Left lung (tissue), 10 donors: ENCODE data around the gene ECE1. TPM values are rescaled to one million over a fixed set of nuclear protein-coding genes. Genes with fewer than 3 reads are reported as not detected.
"Not testable (repeated sequence)": the region's sequence is repeated elsewhere in the genome, so short reads cannot be mapped to it uniquely, and the experiment has no call there.

Experiments
- ATAC-seq: fragments of 200-7000 bp; cut with Tn5 transposase; one replicate; pipeline ENCODE4 v1.9.1; 2020; ENCODE audit warnings: moderate library complexity
- DNase-seq, 4 donors: peaks; one replicate each; pipeline ENCODE4 v3.0.0-alpha.2; 2013 to 2020
- H3K27ac ChIP-seq, 2 donors: fragments of 200-600 bp; sonication (generic) in 1 of 2; one replicate each; pipeline versions ENCODE4 v1.5.0 to v1.8.0; 2020 to 2021
- H3K27me3 ChIP-seq, 2 donors: fragments of 200-600 bp; sonication (generic) in 1 of 2; one replicate each; pipeline versions ENCODE4 v1.5.0 to v1.8.0; 2020 to 2021
- H3K36me3 ChIP-seq, 2 donors: fragments of 200-600 bp; sonication (generic) in 1 of 2; one replicate each; pipeline versions ENCODE4 v1.5.0 to v1.8.0; 2020 to 2021
- H3K4me1 ChIP-seq, 2 donors: fragments of 200-600 bp; one replicate each; pipeline ENCODE4 v1.8.0; 2021
- H3K4me3 ChIP-seq, 2 donors: fragments of 200-600 bp; sonication (generic) in 1 of 2; one replicate each; pipeline versions ENCODE4 v1.5.0 to v1.8.0; 2020 to 2021; ENCODE audit warnings: mild to moderate bottlenecking in 1 of 2
- H3K9me3 ChIP-seq, 2 donors: fragments of 200-600 bp; sonication (generic) in 1 of 2; one replicate each; pipeline versions ENCODE4 v1.5.0 to v1.8.0; 2020 to 2021
- intact Hi-C, 2 donors: fragments of 100-400 bp; cut with DNase I; formaldehyde crosslinking; loops; one replicate each; pipeline versions ENCODE4 v1.11.2 to v1.14.2; 2022
- polyA plus RNA-seq, 6 donors: library from polyadenylated mRNA; unstranded; fragments of 120-200 nt; gene quantifications; one replicate each; pipeline ENCODE4 v1.2.1, GENCODE V29; 2013; ENCODE audit not compliant: insufficient read length in 6 of 6
- total RNA-seq, 2 donors: library from RNA; stranded (reverse); fragmentation: NEBNext Ultra II Directional; extraction: Animal tissue kit (Norgen Biotek cat#: 25700); gene quantifications; one replicate each; pipeline ENCODE4 v1.2.1, GENCODE V29; 2021
- TF ChIP-seq, protein P1 (sequence below), 2 donors: fragments of 200-600 bp; sonication (generic) in 1 of 2; IDR thresholded peaks; one replicate each; pipeline versions ENCODE4 v1.5.0 to v1.8.0; 2021; ENCODE audit warnings: antibody characterized with exemption in 2 of 2
- donor health status: DM: no; HTN: yes; CAD: no.
- donor health status: DM: no; HTN: no; CAD: no.

The ECE1 gene
- total and polyA plus RNA-seq, 8 donors, result 76.7 to 107 (median 83.3) TPM

GRCh38 chr1:21200767-21201166 is 89.5 kb downstream of the ECE1 start:
- TF ChIP-seq, protein P1, sequence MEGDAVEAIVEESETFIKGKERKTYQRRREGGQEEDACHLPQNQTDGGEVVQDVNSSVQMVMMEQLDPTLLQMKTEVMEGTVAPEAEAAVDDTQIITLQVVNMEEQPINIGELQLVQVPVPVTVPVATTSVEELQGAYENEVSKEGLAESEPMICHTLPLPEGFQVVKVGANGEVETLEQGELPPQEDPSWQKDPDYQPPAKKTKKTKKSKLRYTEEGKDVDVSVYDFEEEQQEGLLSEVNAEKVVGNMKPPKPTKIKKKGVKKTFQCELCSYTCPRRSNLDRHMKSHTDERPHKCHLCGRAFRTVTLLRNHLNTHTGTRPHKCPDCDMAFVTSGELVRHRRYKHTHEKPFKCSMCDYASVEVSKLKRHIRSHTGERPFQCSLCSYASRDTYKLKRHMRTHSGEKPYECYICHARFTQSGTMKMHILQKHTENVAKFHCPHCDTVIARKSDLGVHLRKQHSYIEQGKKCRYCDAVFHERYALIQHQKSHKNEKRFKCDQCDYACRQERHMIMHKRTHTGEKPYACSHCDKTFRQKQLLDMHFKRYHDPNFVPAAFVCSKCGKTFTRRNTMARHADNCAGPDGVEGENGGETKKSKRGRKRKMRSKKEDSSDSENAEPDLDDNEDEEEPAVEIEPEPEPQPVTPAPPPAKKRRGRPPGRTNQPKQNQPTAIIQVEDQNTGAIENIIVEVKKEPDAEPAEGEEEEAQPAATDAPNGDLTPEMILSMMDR (IDR thresholded peaks at IDR 0.05), result no peak
- H3K4me1 ChIP-seq, result no peaks in the 10 kb centered on the region
- no peaks in the 10 kb centered on the region for H3K36me3 ChIP-seq
- intact Hi-C loops, result no loop called here
- no peak overlapping the region for H3K27ac ChIP-seq
- H3K9me3 ChIP-seq, result no peaks in the 10 kb centered on the region
- DNase-seq (no peak), ATAC-seq (no peak)
- H3K27me3 ChIP-seq, result no peaks in the 10 kb centered on the region
- no peak overlapping the region for H3K4me3 ChIP-seq

- ATAC-seq (no peak), DNase-seq (no peak)
- no peaks in the 10 kb centered on the region for H3K9me3 ChIP-seq
- intact Hi-C loops, result loop anchor here in 1 of 2 donors (5.0 to 10.0 kb wide), 2 partner anchors 214 to 507 kb away; no protein-coding TSS in a partner anchor
- TF ChIP-seq, protein P1 (IDR thresholded peaks at IDR 0.05), result no peak
- no peak overlapping the region for H3K4me3 ChIP-seq
- peaks cover 0 to 3% of the 10 kb centered on the region in 2 donors for H3K4me1 ChIP-seq
- no peaks in the 10 kb centered on the region for H3K36me3 ChIP-seq
- H3K27ac ChIP-seq, result no peak overlapping the region
- H3K27me3 ChIP-seq, result no peaks in the 10 kb centered on the region
These were observed 91.3 kb downstream of the ECE1 start for GRCh38 chr1:21198929-21199328.

- intact Hi-C loops, result loop anchor here in 1 of 2 donors (10.0 kb wide), 1 partner anchor 208 kb away; no protein-coding TSS in a partner anchor
- H3K4me3 ChIP-seq, result no peak overlapping the region
- DNase-seq (no peak), ATAC-seq (no peak)
- H3K27me3 ChIP-seq, result no peaks in the 10 kb centered on the region
- H3K4me1 ChIP-seq, result peaks cover 0 to 8% of the 10 kb centered on the region in 2 donors
- no peaks in the 10 kb centered on the region for H3K9me3 ChIP-seq
- H3K36me3 ChIP-seq, result no peaks in the 10 kb centered on the region
- TF ChIP-seq, protein P1 (IDR thresholded peaks at IDR 0.05), result no peak
- H3K27ac ChIP-seq, result no peak overlapping the region
These were observed 97.4 kb downstream of the ECE1 start for GRCh38 chr1:21192871-21193270.

- Histone ChIP-seq H3K4me1 (peaks cover 0 to 8% of the 10 kb centered on the region in 2 donors), H3K27ac (no peak overlapping the region), H3K36me3 (no peaks in the 10 kb centered on the region), H3K27me3 (no peaks in the 10 kb centered on the region), H3K4me3 (no peak overlapping the region), H3K9me3 (no peaks in the 10 kb centered on the region)
- ATAC-seq (no peak), DNase-seq (no peak)
- intact Hi-C loops, result loop anchor here in 1 of 2 donors (10.0 kb wide), 1 partner anchor 207 kb away; no protein-coding TSS in a partner anchor
- TF ChIP-seq, protein P1 (IDR thresholded peaks at IDR 0.05), result no peak
These were observed 98.0 kb downstream of the ECE1 start for GRCh38 chr1:21192284-21192683.

DNA sequence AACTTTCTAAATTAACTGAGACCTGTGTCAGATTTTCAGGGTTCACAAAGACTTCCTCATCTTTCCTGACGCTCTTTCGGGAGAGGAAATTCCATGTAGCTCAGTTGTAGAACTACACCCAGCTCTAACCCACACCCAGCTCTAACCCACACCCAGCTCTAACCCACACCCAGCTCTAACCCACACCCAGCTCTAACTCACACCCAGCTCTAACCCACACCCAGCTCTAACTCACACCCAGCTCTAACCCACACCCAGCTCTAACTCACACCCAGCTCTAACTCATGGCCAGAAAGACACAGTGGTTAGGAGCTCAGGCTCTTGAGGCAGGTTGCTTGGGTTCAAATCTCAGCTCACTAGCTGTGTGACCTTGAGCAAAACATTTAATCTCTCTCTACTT is 99.5 kb downstream of the ECE1 start:
- H3K27ac ChIP-seq, H3K4me1 ChIP-seq, H3K9me3 ChIP-seq, H3K27me3 ChIP-seq, DNase-seq, H3K36me3 ChIP-seq, H3K4me3 ChIP-seq, ATAC-seq: not testable (repeated sequence)
- intact Hi-C loops, result loop anchor here in 1 of 2 donors (10.0 kb wide), 1 partner anchor 206 kb away; no protein-coding TSS in a partner anchor
